Activated CD8-positive, alpha-beta memory T cell treated with anti-CD3 and anti-CD28 coated beads, Interleukin-2, amount 50 U/mL, for 48 hours (primary cell): Measurements from ENCODE around the gene UPB1.

Experiments
- DNase-seq: peaks from one replicate; pipeline ENCODE4 v3.0.0-alpha.2; 2020

Gene UPB1

DNA sequence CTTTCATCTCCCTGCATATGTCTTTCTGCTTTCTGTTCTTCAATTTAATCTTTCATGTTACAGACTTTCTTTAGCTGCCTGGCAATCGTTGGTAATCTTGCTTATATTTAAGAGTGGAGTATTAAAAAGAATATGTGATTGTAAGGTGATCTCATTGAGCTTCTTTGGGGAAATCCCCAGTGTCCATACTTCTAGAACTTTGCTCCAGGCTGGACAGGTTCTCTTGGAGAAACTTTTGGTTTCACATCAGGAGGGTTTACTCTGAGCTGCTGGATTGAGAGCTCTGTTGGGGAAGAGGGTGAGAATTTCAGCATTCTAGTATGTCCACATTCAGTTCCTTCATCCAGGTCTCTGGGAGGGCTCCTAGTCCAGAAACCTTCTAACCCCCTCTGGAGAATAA lies 81.6 kb downstream of the UPB1 start:
- DNase-seq, result no peak
